Tibial nerve (tissue), 4 donors: ENCODE data around the gene B3GAT1. TPM values are rescaled to one million over a fixed set of nuclear protein-coding genes. Genes with fewer than 3 reads are reported as not detected.

Experiments
- DNase-seq, 2 donors: peaks; one replicate each; pipeline ENCODE4 v3.0.0-alpha.2; 2019; ENCODE audit warnings: low spot score in 2 of 2
- H3K27ac ChIP-seq, 4 donors: fragments of 200-600 bp; sonication (generic) in 3 of 4; one replicate each; pipeline ENCODE4 v1.5.1; 2017 to 2019; ENCODE audit warnings: mild to moderate bottlenecking in 1 of 4
- H3K27me3 ChIP-seq, 2 donors: fragments of 200-600 bp; sonication (generic) in 1 of 2; one replicate each; pipeline versions ENCODE4 v1.5.1 to v1.6.0; 2017 to 2019
- H3K36me3 ChIP-seq, 3 donors: fragments of 200-600 bp; sonication (generic); one replicate each; pipeline ENCODE4 v1.5.1; 2018 to 2019
- H3K4me1 ChIP-seq, 4 donors: fragments of 200-600 bp; sonication (generic) in 3 of 4; one replicate each; pipeline ENCODE4 v1.5.1; 2017 to 2019
- H3K4me3 ChIP-seq, 4 donors: fragments of 200-600 bp; sonication (generic) in 3 of 4; one replicate each; pipeline ENCODE4 v1.5.1; 2017 to 2019; ENCODE audit warnings: mild to moderate bottlenecking in 1 of 4, moderate library complexity in 1 of 4
- H3K9me3 ChIP-seq, 4 donors: fragments of 200-600 bp; sonication (generic) in 3 of 4; one replicate each; pipeline ENCODE4 v1.5.1; 2017 to 2019
- CTCF ChIP-seq, 5 experiments: fragments of 200-600 bp in 3 of 5; fragments of 450-650 bp in 2 of 5; sonication (generic) in 3 of 5; IDR thresholded peaks; one replicate each; pipeline ENCODE4 v1.5.1; 2016 to 2019; ENCODE audit warnings: antibody characterized with exemption in 5 of 5, mild to moderate bottlenecking in 3 of 5, moderate library complexity in 2 of 5
- EP300 ChIP-seq, 2 donors: sonication (generic); formaldehyde crosslinking; IDR thresholded peaks; one replicate each; pipeline ENCODE4 v1.6.1; 2017; ENCODE audit warnings: antibody characterized with exemption in 2 of 2, mild to moderate bottlenecking in 1 of 2
- POLR2A ChIP-seq, 2 donors: fragments of 450-650 bp; IDR thresholded peaks; one replicate each; pipeline ENCODE4 v1.6.1; 2017; ENCODE audit warnings: antibody characterized with exemption in 2 of 2, mild to moderate bottlenecking in 2 of 2, moderate library complexity in 2 of 2
- WGBS, 2 donors: methylation state at CpG; one replicate each; pipeline ENCODE4 v1.1.5; 2018; 5-methylcytosine and 5-hydroxymethylcytosine counted together
- total RNA-seq, 4 donors: library from RNA; depleted of rRNA; stranded (reverse); fragments of >200 nt; gene quantifications; one replicate each; pipeline ENCODE4 v1.1.0, GENCODE V29; 2016

Gene B3GAT1
- total RNA-seq, 4 donors from 2014 or later = 6.6 to 18.0 (median 9.1) TPM

- Histone ChIP-seq H3K27ac (no peak overlapping the region), H3K9me3 (peaks cover 0 to 4% (median 0%) of the 10 kb centered on the region in 4 donors), H3K27me3 (no peaks in the 10 kb centered on the region), H3K4me1 (no peaks in the 10 kb centered on the region), H3K4me3 (no peak overlapping the region), H3K36me3 (peaks cover 0 to 62% (median 0%) of the 10 kb centered on the region in 3 donors)
- WGBS, 2 donors = 75 to 85% methylated on average over 7 to 8 of the region's 8 CpGs
- TF ChIP-seq CTCF (IDR thresholded peaks at IDR 0.05) (no peak), POLR2A (IDR thresholded peaks at IDR 0.05) (no peak), EP300 (IDR thresholded peaks at IDR 0.05) (no peak)
- no peak for DNase-seq
These were observed 29.8 kb downstream of the B3GAT1 start for GRCh38 chr11:134382257-134382656.

- WGBS, 2 donors = 70 to 75% methylated on average over 4 of the region's 4 CpGs
- no peaks in the 10 kb centered on the region for H3K27me3 ChIP-seq
- H3K27ac ChIP-seq = no peak overlapping the region
- no peak for DNase-seq
- peaks cover 0 to 62% (median 0%) of the 10 kb centered on the region in 3 donors for H3K36me3 ChIP-seq
- TF ChIP-seq CTCF (IDR thresholded peaks at IDR 0.05) (no peak), POLR2A (IDR thresholded peaks at IDR 0.05) (no peak), EP300 (IDR thresholded peaks at IDR 0.05) (no peak)
- no peak overlapping the region for H3K4me3 ChIP-seq
- H3K4me1 ChIP-seq = no peaks in the 10 kb centered on the region
- H3K9me3 ChIP-seq = peaks cover 0 to 4% (median 0%) of the 10 kb centered on the region in 4 donors
These were observed 31.3 kb downstream of the B3GAT1 start for GRCh38 chr11:134380785-134381184.

DNA sequence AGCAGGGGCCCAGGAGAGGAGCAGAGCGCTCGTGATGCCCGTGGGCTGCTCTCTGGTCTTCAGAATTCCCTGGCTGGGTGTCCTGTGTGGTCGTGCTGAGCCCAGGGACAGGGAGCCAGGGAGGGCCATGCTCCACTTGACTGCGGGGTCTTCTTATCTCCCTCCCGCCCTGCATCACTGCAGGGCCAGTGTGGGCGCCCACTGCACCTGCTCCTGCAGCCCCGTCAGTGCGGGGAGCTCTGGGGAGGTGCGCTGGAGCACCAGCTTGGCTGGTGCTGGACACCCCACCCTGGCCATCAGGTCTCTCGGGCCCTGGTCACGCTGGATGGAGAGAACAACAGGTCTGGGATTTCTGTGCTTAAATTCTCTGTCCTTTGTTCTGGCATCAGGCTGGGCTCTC lies 31.8 kb downstream of the B3GAT1 start:
- H3K36me3 ChIP-seq = peaks cover 0 to 62% (median 0%) of the 10 kb centered on the region in 3 donors
- 80 to 83% methylated on average over 9 to 12 of the region's 12 CpGs for WGBS, 2 donors

GRCh38 chr11:134379241-134379640 lies 32.8 kb downstream of the B3GAT1 start:
- WGBS, 2 donors = 55 to 56% methylated on average over 2 of the region's 2 CpGs
- DNase-seq = no peak
- H3K4me3 ChIP-seq = no peak overlapping the region
- H3K36me3 ChIP-seq = peaks cover 0 to 58% (median 0%) of the 10 kb centered on the region in 3 donors
- H3K9me3 ChIP-seq = peaks cover 0 to 4% (median 0%) of the 10 kb centered on the region in 4 donors
- TF ChIP-seq EP300 (IDR thresholded peaks at IDR 0.05) (no peak), CTCF (IDR thresholded peaks at IDR 0.05) (no peak), POLR2A (IDR thresholded peaks at IDR 0.05) (no peak)
- H3K27ac ChIP-seq = no peak overlapping the region
- no peaks in the 10 kb centered on the region for H3K27me3 ChIP-seq
- no peaks in the 10 kb centered on the region for H3K4me1 ChIP-seq

More for the DNA sequence above, 31.8 kb downstream of the B3GAT1 start:
- no peaks in the 10 kb centered on the region for H3K27me3 ChIP-seq
- no peak for DNase-seq
- H3K4me3 ChIP-seq = no peak overlapping the region
- no peak overlapping the region for H3K27ac ChIP-seq
- no peaks in the 10 kb centered on the region for H3K4me1 ChIP-seq
- TF ChIP-seq POLR2A (IDR thresholded peaks at IDR 0.05) = no peak
- TF ChIP-seq EP300 (IDR thresholded peaks at IDR 0.05) = no peak
- TF ChIP-seq CTCF (IDR thresholded peaks at IDR 0.05) = no peak
- peaks cover 0 to 4% (median 0%) of the 10 kb centered on the region in 4 donors for H3K9me3 ChIP-seq

- Histone ChIP-seq H3K36me3 (peaks cover 0 to 44% (median 0%) of the 10 kb centered on the region in 3 donors), H3K27me3 (no peaks in the 10 kb centered on the region), H3K4me3 (no peak overlapping the region), H3K9me3 (peaks cover 0 to 4% (median 0%) of the 10 kb centered on the region in 4 donors), H3K27ac (no peak overlapping the region), H3K4me1 (no peaks in the 10 kb centered on the region)
- whole genome bisulfite sequencing, 2 donors = 83 to 88% methylated on average over 14 of the region's 14 CpGs
- no peak for DNase-seq
- TF ChIP-seq POLR2A (IDR thresholded peaks at IDR 0.05) (no peak), CTCF (IDR thresholded peaks at IDR 0.05) (no peak), EP300 (IDR thresholded peaks at IDR 0.05) (no peak)
These were observed 34.2 kb downstream of the B3GAT1 start for GRCh38 chr11:134377876-134378275.
